Gastrocnemius medialis (tissue), 4 donors: ENCODE results near the gene GNB1.

ENCODE experiments used
- CTCF ChIP-seq, 5 experiments: fragments of 450-650 bp in 3 of 5; fragments of 200-600 bp in 2 of 5; sonication (generic) in 2 of 5; IDR thresholded peaks in 4 of 5; conservative IDR thresholded peaks in 1 of 5; 1 replicate in 4 of 5; 2 replicates in 1 of 5; pipeline ENCODE4 v1.5.1; 2016 to 2019; ENCODE audit warnings: antibody characterized with exemption in 5 of 5, mild to moderate bottlenecking in 3 of 5, moderate library complexity in 3 of 5
- POLR2A ChIP-seq, 2 donors: fragments of 450-650 bp; IDR thresholded peaks; one replicate each; pipeline ENCODE4 v1.6.1; 2017; ENCODE audit warnings: antibody characterized with exemption in 2 of 2, mild to moderate bottlenecking in 2 of 2, moderate library complexity in 2 of 2

GRCh38 chr1:1779691-1780597 is 110.9 kb downstream of the GNB1 start:
- no peak for TF ChIP-seq CTCF (IDR thresholded peaks at IDR 0.05 in 4 of 5, conservative IDR thresholded peaks at IDR 0.05 in 1 of 5)
- TF ChIP-seq POLR2A (IDR thresholded peaks at IDR 0.05): no peak
